ENCODE measurements around the gene VPS25. TPM values are rescaled to one million over a fixed set of nuclear protein-coding genes. Genes with fewer than 3 reads are reported as not detected.
A peak's percentile ranks its signal among the peaks of the same experiment; 100 is the strongest.

The VPS25 gene
- polyA plus RNA-seq, 2 donors = 42.8 to 123 TPM

DNA sequence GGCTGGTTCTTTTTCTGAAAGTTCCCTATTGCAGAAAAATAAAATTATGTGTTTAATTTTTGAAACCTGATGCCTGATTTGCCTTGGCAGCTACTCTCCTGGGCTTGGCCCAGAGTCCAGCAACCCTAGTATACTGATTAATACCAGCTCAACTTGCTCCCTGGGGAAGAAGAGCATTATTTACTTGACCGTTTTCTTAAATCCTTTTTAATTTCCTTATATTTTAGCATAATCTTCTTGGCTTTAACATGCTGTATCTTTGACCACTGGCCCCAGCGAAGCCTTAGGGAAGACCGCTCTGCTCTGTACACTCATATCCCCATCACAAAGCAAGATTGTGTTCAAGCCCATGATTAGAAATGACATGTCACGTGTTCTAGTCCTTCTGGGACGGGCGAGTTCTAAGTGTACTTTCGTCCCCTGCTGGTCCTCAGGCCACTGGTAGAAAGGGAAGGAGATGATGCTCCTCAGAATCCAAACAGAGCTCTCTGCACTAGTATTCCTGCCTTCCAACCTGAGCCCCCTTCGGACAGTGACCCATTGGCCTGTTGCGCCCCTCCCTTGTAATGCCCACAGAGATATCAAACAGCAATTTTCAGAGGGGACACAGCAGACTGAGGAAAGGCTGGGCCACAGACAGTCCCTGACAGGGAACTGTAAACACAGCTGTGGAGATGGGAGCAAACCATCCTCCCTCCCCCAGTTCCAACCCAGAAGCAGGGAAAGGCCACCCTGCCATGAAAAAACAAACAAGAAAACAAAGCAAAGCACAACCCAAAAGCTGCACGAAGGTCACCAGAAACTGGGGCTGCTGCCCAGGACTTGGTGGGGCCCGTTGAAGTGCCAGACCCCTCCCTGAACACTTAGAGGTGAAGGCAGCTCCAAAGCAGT, 24.1 kb upstream of the VPS25 start:
- peak overlapping the region in 1 of 2 donors; percentile 23 for H3K27ac ChIP-seq (ENCODE audit: low read depth in 2 of 2, low read length in 1 of 2)
- WGBS, 2 donors = 66 to 72% methylated on average over 11 of the region's 11 CpGs

GRCh38 chr17:42750739-42751344, 22.4 kb upstream of the VPS25 start:
- Histone ChIP-seq H3K4me1 (ENCODE audit: control insufficient read depth in 2 of 2, insufficient read depth in 2 of 2, low read length in 1 of 2) (no peaks in the 10 kb centered on the region), H3K36me3 (ENCODE audit: control insufficient read depth in 2 of 2, insufficient read depth in 2 of 2, low read length in 1 of 2) (no peaks in the 10 kb centered on the region), H3K27ac (ENCODE audit: low read depth in 2 of 2, low read length in 1 of 2) (no peak overlapping the region), H3K4me3 (ENCODE audit: low read depth in 1 of 2, low read length in 2 of 2) (no peak overlapping the region), H3K9me3 (ENCODE audit: control insufficient read depth in 2 of 2, insufficient read depth in 1 of 2, low read depth in 1 of 2, low read length in 1 of 2) (no peaks in the 10 kb centered on the region), H3K27me3 (ENCODE audit: control insufficient read depth in 1 of 2, insufficient read depth in 2 of 2, low read length in 2 of 2) (no peaks in the 10 kb centered on the region)
- WGBS, 2 donors = 35 to 36% methylated on average over 3 of the region's 3 CpGs

More for the DNA sequence above, 24.1 kb upstream of the VPS25 start:
- H3K4me3 ChIP-seq (ENCODE audit: low read depth in 1 of 2, low read length in 2 of 2) = no peak overlapping the region
- no peaks in the 10 kb centered on the region for H3K9me3 ChIP-seq (ENCODE audit: control insufficient read depth in 2 of 2, insufficient read depth in 1 of 2, low read depth in 1 of 2, low read length in 1 of 2)
- no peaks in the 10 kb centered on the region for H3K36me3 ChIP-seq (ENCODE audit: control insufficient read depth in 2 of 2, insufficient read depth in 2 of 2, low read length in 1 of 2)
- H3K27me3 ChIP-seq (ENCODE audit: control insufficient read depth in 1 of 2, insufficient read depth in 2 of 2, low read length in 2 of 2) = no peaks in the 10 kb centered on the region
- no peaks in the 10 kb centered on the region for H3K4me1 ChIP-seq (ENCODE audit: control insufficient read depth in 2 of 2, insufficient read depth in 2 of 2, low read length in 1 of 2)

DNA sequence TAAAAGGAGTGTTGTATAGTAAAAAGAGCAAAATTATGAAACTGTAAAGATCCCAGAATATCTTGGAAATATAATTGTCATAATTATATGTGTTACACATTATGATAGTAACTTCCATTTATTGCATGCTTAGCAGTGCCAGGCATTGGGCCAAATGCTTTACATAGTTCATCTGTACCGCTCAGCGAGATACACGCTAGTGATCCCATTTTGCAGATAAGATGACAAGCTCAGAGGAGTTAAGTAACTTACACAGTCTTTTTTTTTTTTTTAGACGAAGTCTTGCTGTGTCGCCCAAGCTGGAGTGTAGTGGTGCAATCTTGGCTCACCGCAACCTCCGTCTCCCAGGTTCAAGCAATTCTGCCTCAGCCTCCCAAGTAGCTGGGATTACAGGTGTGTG, 21.6 kb upstream of the VPS25 start:
- Histone ChIP-seq H3K27me3 (ENCODE audit: control insufficient read depth in 1 of 2, insufficient read depth in 2 of 2, low read length in 2 of 2) (no peaks in the 10 kb centered on the region), H3K27ac (ENCODE audit: low read depth in 2 of 2, low read length in 1 of 2) (no peak overlapping the region), H3K4me1 (ENCODE audit: control insufficient read depth in 2 of 2, insufficient read depth in 2 of 2, low read length in 1 of 2) (no peaks in the 10 kb centered on the region), H3K9me3 (ENCODE audit: control insufficient read depth in 2 of 2, insufficient read depth in 1 of 2, low read depth in 1 of 2, low read length in 1 of 2) (no peaks in the 10 kb centered on the region), H3K4me3 (ENCODE audit: low read depth in 1 of 2, low read length in 2 of 2) (no peak overlapping the region), H3K36me3 (ENCODE audit: control insufficient read depth in 2 of 2, insufficient read depth in 2 of 2, low read length in 1 of 2) (no peaks in the 10 kb centered on the region)
- 68 to 83% methylated on average over 7 of the region's 7 CpGs for WGBS, 2 donors

GRCh38 chr17:42754782-42755181, 18.5 kb upstream of the VPS25 start:
- Histone ChIP-seq H3K4me3 (ENCODE audit: low read depth in 1 of 2, low read length in 2 of 2) (no peak overlapping the region), H3K27ac (ENCODE audit: low read depth in 2 of 2, low read length in 1 of 2) (no peak overlapping the region)

DNA sequence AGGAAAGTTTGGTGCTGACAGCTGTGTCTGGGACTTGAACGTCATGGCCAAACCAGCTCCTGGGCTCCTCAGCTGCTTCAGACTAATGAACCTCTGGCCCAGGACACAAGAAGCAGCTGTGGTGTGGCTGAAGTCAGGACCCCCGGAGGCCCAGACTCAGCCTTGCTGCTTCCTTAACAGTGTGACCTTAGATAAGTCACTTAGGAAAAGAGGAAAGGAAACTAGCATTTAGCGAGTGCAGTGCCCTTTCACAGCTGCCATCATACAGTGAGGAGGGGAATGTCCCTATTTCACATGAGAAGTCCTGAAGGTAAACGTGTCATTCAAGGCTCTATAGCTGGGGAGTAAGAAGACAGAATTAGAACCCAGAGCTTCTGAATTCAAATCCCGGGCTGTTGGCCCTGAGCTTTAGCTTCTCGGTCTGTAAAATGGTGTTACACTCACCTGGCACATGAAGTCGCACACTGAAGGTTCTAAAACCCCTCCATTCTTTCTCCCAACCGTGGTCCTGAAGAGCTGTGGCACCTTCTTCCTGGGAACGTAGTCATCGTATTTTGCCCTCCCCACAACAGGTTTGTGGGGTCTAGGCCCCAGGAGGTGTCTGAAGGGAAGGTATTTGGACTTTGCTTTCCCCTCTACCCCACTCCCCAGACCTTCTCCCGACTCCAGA, 13.1 kb upstream of the VPS25 start:
- Histone ChIP-seq H3K27ac (ENCODE audit: low read depth in 2 of 2, low read length in 1 of 2) (no peak overlapping the region), H3K36me3 (ENCODE audit: control insufficient read depth in 2 of 2, insufficient read depth in 2 of 2, low read length in 1 of 2) (no peaks in the 10 kb centered on the region), H3K4me3 (ENCODE audit: low read depth in 1 of 2, low read length in 2 of 2) (peak overlapping the region in 1 of 2 donors; percentile 43), H3K27me3 (ENCODE audit: control insufficient read depth in 1 of 2, insufficient read depth in 2 of 2, low read length in 2 of 2) (peaks cover 0 to 3% of the 10 kb centered on the region in 2 donors), H3K9me3 (ENCODE audit: control insufficient read depth in 2 of 2, insufficient read depth in 1 of 2, low read depth in 1 of 2, low read length in 1 of 2) (no peaks in the 10 kb centered on the region), H3K4me1 (ENCODE audit: control insufficient read depth in 2 of 2, insufficient read depth in 2 of 2, low read length in 1 of 2) (no peaks in the 10 kb centered on the region)
- 51 to 54% methylated on average over 11 of the region's 11 CpGs for WGBS, 2 donors

More at GRCh38 chr17:42754782-42755181, 18.5 kb upstream of the VPS25 start:
- no peaks in the 10 kb centered on the region for H3K4me1 ChIP-seq (ENCODE audit: control insufficient read depth in 2 of 2, insufficient read depth in 2 of 2, low read length in 1 of 2)
- no peaks in the 10 kb centered on the region for H3K27me3 ChIP-seq (ENCODE audit: control insufficient read depth in 1 of 2, insufficient read depth in 2 of 2, low read length in 2 of 2)
- no peaks in the 10 kb centered on the region for H3K9me3 ChIP-seq (ENCODE audit: control insufficient read depth in 2 of 2, insufficient read depth in 1 of 2, low read depth in 1 of 2, low read length in 1 of 2)
- no peaks in the 10 kb centered on the region for H3K36me3 ChIP-seq (ENCODE audit: control insufficient read depth in 2 of 2, insufficient read depth in 2 of 2, low read length in 1 of 2)
- WGBS, 2 donors = 60 to 69% methylated on average over 3 of the region's 3 CpGs

GRCh38 chr17:42760652-42761581, 12.3 kb upstream of the VPS25 start, which contains the start of gene RAMP2:
TSS of gene RAMP2 (plus strand) at chr17:42761227. CDS start at chr17:42761262, 35 bp downstream.
- no peaks in the 10 kb centered on the region for H3K9me3 ChIP-seq (ENCODE audit: control insufficient read depth in 2 of 2, insufficient read depth in 1 of 2, low read depth in 1 of 2, low read length in 1 of 2)
- H3K4me1 ChIP-seq (ENCODE audit: control insufficient read depth in 2 of 2, insufficient read depth in 2 of 2, low read length in 1 of 2) = no peaks in the 10 kb centered on the region
- peaks cover 0 to 3% of the 10 kb centered on the region in 2 donors for H3K27me3 ChIP-seq (ENCODE audit: control insufficient read depth in 1 of 2, insufficient read depth in 2 of 2, low read length in 2 of 2)
- H3K27ac ChIP-seq (ENCODE audit: low read depth in 2 of 2, low read length in 1 of 2) = peak within 1 kb of the TSS; percentile 24 to 31
- H3K4me3 ChIP-seq (ENCODE audit: low read depth in 1 of 2, low read length in 2 of 2) = peak within 1 kb of the TSS; percentile 41 to 43
- H3K36me3 ChIP-seq (ENCODE audit: control insufficient read depth in 2 of 2, insufficient read depth in 2 of 2, low read length in 1 of 2) = no peaks in the 10 kb centered on the region
- 3 to 4% methylated on average over 53 to 92 of the region's 92 CpGs for WGBS, 2 donors

DNA sequence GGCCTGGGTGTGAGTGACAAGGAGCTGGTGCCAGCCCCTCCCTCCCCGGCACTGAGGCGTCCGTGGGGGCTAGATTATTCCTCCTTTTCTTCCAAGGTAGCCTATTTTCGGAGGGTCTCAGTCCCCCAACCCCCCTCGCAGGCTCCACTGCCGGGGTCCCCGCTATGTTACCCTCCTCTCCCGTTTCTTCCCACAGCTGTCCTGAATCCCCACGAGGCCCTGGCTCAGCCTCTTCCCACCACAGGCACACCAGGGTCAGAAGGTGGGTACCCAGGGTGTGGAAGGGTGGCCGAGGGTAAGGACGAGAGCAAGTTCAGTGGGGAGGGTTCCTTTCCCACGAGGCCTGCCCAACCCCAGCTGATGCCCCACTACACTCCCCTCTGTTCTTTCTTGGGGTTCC, 11.6 kb upstream of the VPS25 start:
- H3K4me3 ChIP-seq (ENCODE audit: low read depth in 1 of 2, low read length in 2 of 2) = peak overlapping the region; percentile 41 to 43
- no peaks in the 10 kb centered on the region for H3K9me3 ChIP-seq (ENCODE audit: control insufficient read depth in 2 of 2, insufficient read depth in 1 of 2, low read depth in 1 of 2, low read length in 1 of 2)
- peak overlapping the region; percentile 24 to 31 for H3K27ac ChIP-seq (ENCODE audit: low read depth in 2 of 2, low read length in 1 of 2)
- H3K27me3 ChIP-seq (ENCODE audit: control insufficient read depth in 1 of 2, insufficient read depth in 2 of 2, low read length in 2 of 2) = peaks cover 0 to 3% of the 10 kb centered on the region in 2 donors
- H3K36me3 ChIP-seq (ENCODE audit: control insufficient read depth in 2 of 2, insufficient read depth in 2 of 2, low read length in 1 of 2) = no peaks in the 10 kb centered on the region
- 45 to 48% methylated on average over 11 to 12 of the region's 12 CpGs for WGBS, 2 donors
- no peaks in the 10 kb centered on the region for H3K4me1 ChIP-seq (ENCODE audit: control insufficient read depth in 2 of 2, insufficient read depth in 2 of 2, low read length in 1 of 2)

- no peaks in the 10 kb centered on the region for H3K36me3 ChIP-seq (ENCODE audit: control insufficient read depth in 2 of 2, insufficient read depth in 2 of 2, low read length in 1 of 2)
- no peak overlapping the region for H3K27ac ChIP-seq (ENCODE audit: low read depth in 2 of 2, low read length in 1 of 2)
- no peaks in the 10 kb centered on the region for H3K4me1 ChIP-seq (ENCODE audit: control insufficient read depth in 2 of 2, insufficient read depth in 2 of 2, low read length in 1 of 2)
- H3K9me3 ChIP-seq (ENCODE audit: control insufficient read depth in 2 of 2, insufficient read depth in 1 of 2, low read depth in 1 of 2, low read length in 1 of 2) = no peaks in the 10 kb centered on the region
- H3K4me3 ChIP-seq (ENCODE audit: low read depth in 1 of 2, low read length in 2 of 2) = no peak overlapping the region
- 79 to 84% methylated on average over 6 of the region's 6 CpGs for WGBS, 2 donors
- peaks cover 0 to 3% of the 10 kb centered on the region in 2 donors for H3K27me3 ChIP-seq (ENCODE audit: control insufficient read depth in 1 of 2, insufficient read depth in 2 of 2, low read length in 2 of 2)
Observed at GRCh38 chr17:42766124-42766523, 7.1 kb upstream of the VPS25 start.

GRCh38 chr17:42767512-42767911, 5.7 kb upstream of the VPS25 start:
- Histone ChIP-seq H3K27ac (ENCODE audit: low read depth in 2 of 2, low read length in 1 of 2) (no peak overlapping the region), H3K4me1 (ENCODE audit: control insufficient read depth in 2 of 2, insufficient read depth in 2 of 2, low read length in 1 of 2) (no peaks in the 10 kb centered on the region), H3K27me3 (ENCODE audit: control insufficient read depth in 1 of 2, insufficient read depth in 2 of 2, low read length in 2 of 2) (no peaks in the 10 kb centered on the region), H3K36me3 (ENCODE audit: control insufficient read depth in 2 of 2, insufficient read depth in 2 of 2, low read length in 1 of 2) (no peaks in the 10 kb centered on the region), H3K4me3 (ENCODE audit: low read depth in 1 of 2, low read length in 2 of 2) (no peak overlapping the region), H3K9me3 (ENCODE audit: control insufficient read depth in 2 of 2, insufficient read depth in 1 of 2, low read depth in 1 of 2, low read length in 1 of 2) (no peaks in the 10 kb centered on the region)
